IMR-90 (cell line): ENCODE measurements around the gene DAAM2. TPM values are rescaled to one million over a fixed set of nuclear protein-coding genes. Genes with fewer than 3 reads are reported as not detected.

Experiments used
- ATAC-seq: fragments of 200-7000 bp; cut with Tn5 transposase; 2 replicates; pipeline ENCODE4 v1.9.1; 2020; ENCODE audit warnings: low read depth, mild to moderate bottlenecking, moderate library complexity
- BruUV-seq: library from RNA; stranded (reverse); fragments of 400-500 nt; replicated peaks from 2 replicates; lab custom pipeline; 2021; lab: Mats Ljungman, UMichigan
- CTCF ChIA-PET: fragments of 300-600 bp; formaldehyde crosslinking; extraction: SDS; loops from one replicate; lab custom pipeline; 2021; ENCODE audit warnings: antibody characterized with exemption; lab: Yijun Ruan, JAX
- POLR2A ChIA-PET: fragments of 300-600 bp; sonication (Branson Sonifier 250); formaldehyde crosslinking; loops from one replicate; lab custom pipeline; 2022; ENCODE audit warnings: antibody characterized with exemption; ENCODE audit not compliant: unreplicated experiment; lab: Charles Lee
- DNase-seq: peaks from one replicate; pipeline ENCODE4 v3.0.0; 2013
- H2AFZ ChIP-seq: replicated peaks from 2 replicates; pipeline ENCODE3; 2013; ENCODE audit warnings: low read length, mild to moderate bottlenecking; ENCODE audit not compliant: poor library complexity
- H2AK5ac ChIP-seq: 2 replicates; pipeline ENCODE4 v1.6.1; 2013; ENCODE audit warnings: low read depth, low read length, inconsistent platforms
- H2AK9ac ChIP-seq: replicated peaks from 2 replicates; pipeline ENCODE3; 2013; ENCODE audit warnings: mild to moderate bottlenecking, low read depth, low read length, moderate library complexity; ENCODE audit not compliant: poor library complexity
- H2BK120ac ChIP-seq: 2 replicates; pipeline ENCODE4 v1.6.1; 2013; ENCODE audit warnings: low read depth, low read length, inconsistent platforms
- H2BK15ac ChIP-seq: 3 replicates; pipeline ENCODE4 v1.6.1; 2013; ENCODE audit warnings: low read depth, low read length, inconsistent platforms
- H2BK20ac ChIP-seq: 2 replicates; pipeline ENCODE4 v1.6.1; 2013; ENCODE audit warnings: low read depth, mild to moderate bottlenecking, inconsistent platforms, low read length, moderate library complexity
- H2BK5ac ChIP-seq: 2 replicates; pipeline ENCODE4 v1.6.1; 2013; ENCODE audit warnings: mild to moderate bottlenecking, low read depth, low read length, inconsistent platforms; ENCODE audit not compliant: poor library complexity, severe bottlenecking
- H3K14ac ChIP-seq: replicated peaks from 2 replicates; pipeline ENCODE4 v1.6.1; 2013; ENCODE audit warnings: low read depth, low read length, inconsistent platforms
- H3K18ac ChIP-seq: 2 replicates; pipeline ENCODE4 v1.6.1; 2013; ENCODE audit warnings: low read depth, low read length, control low read depth
- H3K23ac ChIP-seq: 2 replicates; pipeline ENCODE4 v1.6.1; 2013; ENCODE audit warnings: low read depth, low read length, inconsistent platforms
- H3K27ac ChIP-seq: 2 replicates; pipeline ENCODE4 v1.5.1; 2013; ENCODE audit warnings: mild to moderate bottlenecking, control low read depth, low read length; ENCODE audit not compliant: insufficient read depth
- H3K27me3 ChIP-seq: 2 replicates; pipeline ENCODE4 v1.6.1; 2013; ENCODE audit warnings: low read length; ENCODE audit not compliant: control insufficient read depth, insufficient read depth
- H3K36me3 ChIP-seq: 2 replicates; pipeline ENCODE4 v1.6.1; 2013; ENCODE audit warnings: low read length, mixed read lengths; ENCODE audit not compliant: control insufficient read depth, insufficient read depth
- H3K4ac ChIP-seq: 2 replicates; pipeline ENCODE4 v1.6.1; 2013; ENCODE audit warnings: low read depth, low read length, inconsistent platforms
- H3K4me1 ChIP-seq: 2 replicates; pipeline ENCODE4 v1.6.1; 2013; ENCODE audit warnings: low read length, mixed read lengths; ENCODE audit not compliant: control insufficient read depth, insufficient read depth
- H3K4me2 ChIP-seq: 2 replicates; pipeline ENCODE4 v1.6.1; 2013; ENCODE audit warnings: low read depth, mild to moderate bottlenecking, control low read depth, low read length, moderate library complexity
- H3K4me3 ChIP-seq: 2 replicates; pipeline ENCODE4 v1.5.1; 2013; ENCODE audit warnings: low read depth, mild to moderate bottlenecking, control low read depth, low read length, moderate library complexity; ENCODE audit not compliant: insufficient read depth
- H3K56ac ChIP-seq: 2 replicates; pipeline ENCODE4 v1.6.1; 2013; ENCODE audit warnings: low read length, inconsistent platforms; ENCODE audit not compliant: insufficient read depth; ENCODE audit errors: extremely low read depth
- H3K79me1 ChIP-seq, 2 experiments: 2 replicates each; pipeline ENCODE4 v1.6.1; 2013; ENCODE audit warnings: low read length in 2 of 2, inconsistent platforms in 1 of 2, low read depth in 1 of 2
- H3K9ac ChIP-seq: 2 replicates; pipeline ENCODE4 v1.6.1; 2013; ENCODE audit warnings: low read depth, low read length, control low read depth
- H3K9me1 ChIP-seq: 2 replicates; pipeline ENCODE4 v1.6.1; 2013; ENCODE audit warnings: low read length, inconsistent platforms; ENCODE audit not compliant: insufficient read depth
- H3K9me3 ChIP-seq: 2 replicates; pipeline ENCODE4 v1.6.1; 2013; ENCODE audit warnings: low read length; ENCODE audit not compliant: control insufficient read depth, insufficient read depth
- H4K20me1 ChIP-seq: 2 replicates; pipeline ENCODE4 v1.6.1; 2013; ENCODE audit warnings: low read length, inconsistent platforms; ENCODE audit not compliant: insufficient read depth
- H4K5ac ChIP-seq: 2 replicates; pipeline ENCODE4 v1.6.1; 2013; ENCODE audit warnings: mild to moderate bottlenecking, low read depth, low read length, control low read depth
- H4K8ac ChIP-seq, 2 experiments: 2 replicates each; pipeline ENCODE4 v1.6.1; 2013; ENCODE audit warnings: low read depth in 2 of 2, low read length in 2 of 2, control low read depth in 1 of 2, inconsistent platforms in 1 of 2
- H4K91ac ChIP-seq: 2 replicates; pipeline ENCODE4 v1.6.1; 2013; ENCODE audit warnings: low read depth, low read length, inconsistent platforms; ENCODE audit not compliant: insufficient read depth
- CEBPB ChIP-seq: IDR thresholded peaks from 2 replicates; pipeline ENCODE4 v1.6.1; 2012; ENCODE audit warnings: low read depth, low read length, improper control_type of control experiment
- CHD1 ChIP-seq: IDR thresholded peaks from 2 replicates; pipeline ENCODE4 v1.6.1; 2012; ENCODE audit warnings: low read depth, low read length, improper control_type of control experiment
- ELK1 ChIP-seq: fragments of 150-350 bp; IDR thresholded peaks from 2 replicates; pipeline ENCODE4 v1.6.1; 2016; ENCODE audit warnings: low read depth, mild to moderate bottlenecking, low read length, moderate library complexity, borderline replicate concordance
- FOS ChIP-seq: fragments of 150-350 bp; IDR thresholded peaks from 2 replicates; pipeline ENCODE4 v1.6.1; 2016; ENCODE audit warnings: low read depth, low read length
- MAZ ChIP-seq: IDR thresholded peaks from 2 replicates; pipeline ENCODE4 v1.6.1; 2012; ENCODE audit warnings: low read depth, mild to moderate bottlenecking, low read length, improper control_type of control experiment, moderate library complexity, borderline replicate concordance
- MXI1 ChIP-seq: IDR thresholded peaks from 2 replicates; pipeline ENCODE4 v1.6.1; 2012; ENCODE audit warnings: low read depth, mild to moderate bottlenecking, low read length, moderate library complexity, borderline replicate concordance
- NFE2L2 ChIP-seq: fragments of 150-350 bp; IDR thresholded peaks from 2 replicates; pipeline ENCODE4 v1.6.1; 2016; ENCODE audit warnings: low read depth, mild to moderate bottlenecking, low read length
- RCOR1 ChIP-seq: IDR thresholded peaks from 2 replicates; pipeline ENCODE4 v1.6.1; 2012; ENCODE audit warnings: mild to moderate bottlenecking, low read length, improper control_type of control experiment; ENCODE audit not compliant: insufficient replicate concordance
- SMC3 ChIP-seq: fragments of 150-350 bp; IDR thresholded peaks from 2 replicates; pipeline ENCODE4 v1.6.1; 2016; ENCODE audit warnings: low read depth, mild to moderate bottlenecking, antibody characterized with exemption, low read length, moderate library complexity
- USF2 ChIP-seq: fragments of 150-350 bp; IDR thresholded peaks from 2 replicates; pipeline ENCODE4 v1.6.1; 2017; ENCODE audit warnings: mild to moderate bottlenecking, antibody characterized with exemption, low read length, low read depth
- WGBS, 2 experiments: methylation state at CpG; one replicate each; pipeline versions ENCODE4 v1.1.5 to v1.1.7; 2013; ENCODE audit warnings: missing lambda C conversion rate in 2 of 2; ENCODE audit not compliant: insufficient read length in 1 of 2; ENCODE audit errors: extremely low coverage in 2 of 2; 5-methylcytosine and 5-hydroxymethylcytosine counted together
- dilution Hi-C: fragments of 300-500 bp; cut with HindIII; formaldehyde crosslinking; loops from one replicate; pipeline ENCODE4 v1.14.3; 2018; ENCODE audit warnings: low sequenced_read_pairs; ENCODE audit not compliant: unreplicated experiment
- in situ Hi-C: fragments of 300-500 bp; cut with MboI; formaldehyde crosslinking; loops from 3 replicates; pipeline ENCODE4 v1.14.3; 2019; ENCODE audit warnings: low sequenced_read_pairs, inconsistent platforms, mixed read lengths
- intact Hi-C: fragments of 100-400 bp; cut with micrococcal nuclease; formaldehyde crosslinking; loops from 2 replicates; pipeline ENCODE4 v1.10.0; 2022
- polyA plus RNA-seq, 3 experiments: library from polyadenylated mRNA; depleted of rRNA; stranded (reverse); fragments of >200 nt; gene quantifications; 2 replicates each; pipeline ENCODE4 v1.2.3, GENCODE V29; 2012; ENCODE audit warnings: low replicate concordance in 1 of 3
- total RNA-seq: library from RNA; depleted of rRNA; stranded (reverse); fragments of >200 nt; gene quantifications from 2 replicates; pipeline ENCODE4 v1.2.3, GENCODE V29; 2012

The DAAM2 gene
- total and polyA plus RNA-seq, 2 of the 4 experiments (the other 2 are of a cell fraction): 11.2 to 12.9 TPM

DNA sequence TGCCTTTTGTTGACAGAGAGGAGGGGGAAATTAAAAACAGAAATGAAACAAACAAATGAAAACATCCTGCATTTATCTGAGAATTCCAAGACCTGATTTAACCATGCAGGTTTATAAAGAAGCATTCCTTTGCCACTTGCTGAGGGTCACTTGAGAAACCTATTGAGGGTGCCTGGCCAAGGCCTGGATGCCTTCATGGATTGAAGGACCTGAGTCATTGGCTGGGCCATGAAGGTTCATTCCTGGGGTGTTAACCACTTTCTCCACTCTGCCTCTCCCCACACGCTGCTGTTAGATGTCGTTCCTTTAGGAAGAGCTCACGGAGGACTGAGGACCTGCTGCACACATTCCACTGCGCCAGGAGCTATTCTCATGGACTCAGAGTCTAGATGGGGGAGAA, 49.7 kb downstream of the DAAM2 start:
- H3K4me1 ChIP-seq: peaks cover 7% of the 10 kb centered on the region

More for the DNA sequence above, 49.7 kb downstream of the DAAM2 start:
- Histone ChIP-seq H3K9me1 (peaks cover 8% of the 10 kb centered on the region), H3K14ac (no peak overlapping the region), H2BK5ac (no peak overlapping the region), H3K27ac (no peak overlapping the region), H3K27me3 (no peaks in the 10 kb centered on the region), H2BK15ac (no peak overlapping the region), H4K5ac (no peak overlapping the region), H4K8ac (no peak overlapping the region), H3K79me1 (peaks cover 3 to 7% of the 10 kb centered on the region in 2 experiments; a peak in 1 of 4 replicates), H3K18ac (no peak overlapping the region), H3K4me3 (no peak overlapping the region), H2BK120ac (no peak overlapping the region), H3K9ac (no peak overlapping the region), H3K36me3 (no peaks in the 10 kb centered on the region), H4K20me1 (no peaks in the 10 kb centered on the region), H3K23ac (no peak overlapping the region), H3K4ac (no peak overlapping the region), H2AK5ac (no peak overlapping the region), H3K56ac (no peak overlapping the region), H2AFZ (no peak overlapping the region), H2AK9ac (no peak overlapping the region), H3K9me3 (no peaks in the 10 kb centered on the region), H4K91ac (no peak overlapping the region), H2BK20ac (no peak overlapping the region), H3K4me2 (no peak overlapping the region)
- CTCF ChIA-PET: interaction anchor here (1.8 kb wide), 1 partner anchor 24 kb away, joined by 4 read pairs; no protein-coding TSS in a partner anchor
- DNase-seq: no peak
- in situ Hi-C loops (no loop called here), intact Hi-C loops (loop anchor here (5.0 kb wide), 1 partner anchor 50 kb away; the partner anchor contains the start of gene DAAM2), dilution Hi-C loops (no loop called here)
- no TSS peak for BruUV-seq
- no CpG with 5 or more reads among the region's 4 CpGs for WGBS, 2 experiments
- POLR2A ChIA-PET: no interaction called here
- ATAC-seq: no peak
- TF ChIP-seq RCOR1 (no peak), ELK1 (no peak), MXI1 (no peak), CHD1 (no peak), CEBPB (no peak), SMC3 (no peak), USF2 (no peak), NFE2L2 (no peak), MAZ (no peak), FOS (no peak)
